ENCODE results near the gene TMX4. TPM values are rescaled to one million over a fixed set of nuclear protein-coding genes. Genes with fewer than 3 reads are reported as not detected.

The TMX4 gene
- total RNA-seq, 2 donors from 2014 or later = 19.1 to 21.2 TPM

DNA sequence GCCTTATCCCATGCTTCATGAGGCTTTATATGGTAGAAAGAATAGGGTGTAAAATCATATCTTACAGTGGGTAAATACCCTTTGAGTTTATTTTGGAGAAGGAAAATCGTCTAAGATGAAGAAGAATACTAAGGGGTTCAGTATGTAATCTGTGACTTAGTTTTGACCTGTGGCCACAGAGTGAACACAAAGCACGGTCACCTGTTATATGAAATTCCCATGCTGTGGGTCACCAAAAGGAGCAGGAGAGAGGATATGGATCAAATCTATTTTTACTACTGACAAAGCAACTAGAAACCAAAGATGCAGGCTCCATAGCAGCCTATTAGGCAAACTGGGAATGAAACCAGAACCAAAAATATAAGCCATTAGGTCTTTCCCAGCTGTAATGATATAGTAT, 75.7 kb downstream of the TMX4 start:
- H3K36me3 Mint-ChIP-seq (ENCODE audit: low read depth) = no peaks in the 10 kb centered on the region
- H3K27me3 Mint-ChIP-seq (ENCODE audit: insufficient read depth) = no peaks in the 10 kb centered on the region
- Histone ChIP-seq H3K4me1 (ENCODE audit: control insufficient read depth, insufficient read depth, low read length) (no peaks in the 10 kb centered on the region), H3K9ac (ENCODE audit: extremely low read depth, low read length, poor library complexity, severe bottlenecking) (no peak overlapping the region), H3K27me3 (ENCODE audit: control insufficient read depth, insufficient read depth, low read length, poor library complexity, severe bottlenecking) (no peaks in the 10 kb centered on the region), H3K4me3 (ENCODE audit: low read length) (no peak overlapping the region), H3K27ac (ENCODE audit: low read depth, low read length) (no peak overlapping the region), H3K36me3 (ENCODE audit: control insufficient read depth, insufficient read depth, low read length) (no peaks in the 10 kb centered on the region), H3K9me3 (ENCODE audit: control insufficient read depth, low read length) (peaks cover 22% of the 10 kb centered on the region)
- H3K4me3 Mint-ChIP-seq = no peak overlapping the region
- WGBS, 2 experiments (ENCODE audit: insufficient coverage in 1 of 2, insufficient read length in 1 of 2) = 53 to 86% methylated on average over 1 to 2 of the region's 2 CpGs
- peaks cover 31% of the 10 kb centered on the region for H3K9me3 Mint-ChIP-seq
- DNase-seq = no peak
- H3K27ac Mint-ChIP-seq = no peak overlapping the region
- H3K4me1 Mint-ChIP-seq = no peaks in the 10 kb centered on the region
- TF ChIP-seq, protein P1, sequence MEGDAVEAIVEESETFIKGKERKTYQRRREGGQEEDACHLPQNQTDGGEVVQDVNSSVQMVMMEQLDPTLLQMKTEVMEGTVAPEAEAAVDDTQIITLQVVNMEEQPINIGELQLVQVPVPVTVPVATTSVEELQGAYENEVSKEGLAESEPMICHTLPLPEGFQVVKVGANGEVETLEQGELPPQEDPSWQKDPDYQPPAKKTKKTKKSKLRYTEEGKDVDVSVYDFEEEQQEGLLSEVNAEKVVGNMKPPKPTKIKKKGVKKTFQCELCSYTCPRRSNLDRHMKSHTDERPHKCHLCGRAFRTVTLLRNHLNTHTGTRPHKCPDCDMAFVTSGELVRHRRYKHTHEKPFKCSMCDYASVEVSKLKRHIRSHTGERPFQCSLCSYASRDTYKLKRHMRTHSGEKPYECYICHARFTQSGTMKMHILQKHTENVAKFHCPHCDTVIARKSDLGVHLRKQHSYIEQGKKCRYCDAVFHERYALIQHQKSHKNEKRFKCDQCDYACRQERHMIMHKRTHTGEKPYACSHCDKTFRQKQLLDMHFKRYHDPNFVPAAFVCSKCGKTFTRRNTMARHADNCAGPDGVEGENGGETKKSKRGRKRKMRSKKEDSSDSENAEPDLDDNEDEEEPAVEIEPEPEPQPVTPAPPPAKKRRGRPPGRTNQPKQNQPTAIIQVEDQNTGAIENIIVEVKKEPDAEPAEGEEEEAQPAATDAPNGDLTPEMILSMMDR (conservative IDR thresholded peaks at IDR 0.05) = no peak

DNA sequence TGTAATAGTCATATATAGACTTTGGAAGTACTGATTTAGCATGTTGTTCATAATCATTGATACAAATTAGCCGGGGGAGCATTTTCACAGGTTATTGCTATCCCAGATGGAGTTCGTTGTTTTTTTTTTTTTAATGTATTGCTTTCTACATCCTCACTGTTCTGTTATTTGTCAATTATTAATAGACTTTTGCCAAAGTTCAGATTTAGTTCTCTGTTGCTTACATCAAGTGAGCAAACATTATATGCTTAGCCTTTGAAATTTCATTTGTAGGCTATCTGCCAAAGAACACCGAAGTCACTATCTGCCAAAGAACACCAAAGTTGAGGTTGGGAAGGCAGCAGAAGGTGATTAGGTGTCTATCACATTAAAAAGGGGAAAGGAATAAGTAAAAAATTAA, 79.2 kb downstream of the TMX4 start, which contains the start of gene HAO1:
Gene HAO1, minus strand, starts transcription at position 118 of the 400 bp plus-strand sequence. Its CDS starts 36 bp downstream, at position 82.
- Histone ChIP-seq H3K4me1 (ENCODE audit: control insufficient read depth, insufficient read depth, low read length) (no peaks in the 10 kb centered on the region), H3K9me3 (ENCODE audit: control insufficient read depth, low read length) (peaks cover 11% of the 10 kb centered on the region), H3K36me3 (ENCODE audit: control insufficient read depth, insufficient read depth, low read length) (no peaks in the 10 kb centered on the region), H3K9ac (ENCODE audit: extremely low read depth, low read length, poor library complexity, severe bottlenecking) (no peak within 1 kb of the TSS), H3K4me3 (ENCODE audit: low read length) (no peak within 1 kb of the TSS), H3K27me3 (ENCODE audit: control insufficient read depth, insufficient read depth, low read length, poor library complexity, severe bottlenecking) (no peaks in the 10 kb centered on the region), H3K27ac (ENCODE audit: low read depth, low read length) (no peak within 1 kb of the TSS)
- 96 to 100% methylated on average over 1 to 3 of the region's 3 CpGs for WGBS, 2 experiments (ENCODE audit: insufficient coverage in 1 of 2, insufficient read length in 1 of 2)
- Mint-ChIP-seq H3K4me3 (no peak within 1 kb of the TSS), H3K27me3 (ENCODE audit: insufficient read depth) (no peaks in the 10 kb centered on the region), H3K4me1 (peaks cover 3% of the 10 kb centered on the region), H3K27ac (no peak within 1 kb of the TSS), H3K9me3 (peaks cover 13% of the 10 kb centered on the region), H3K36me3 (ENCODE audit: low read depth) (no peaks in the 10 kb centered on the region)
- no peak for DNase-seq
- TF ChIP-seq, protein P1 (conservative IDR thresholded peaks at IDR 0.05) = no peak

DNA sequence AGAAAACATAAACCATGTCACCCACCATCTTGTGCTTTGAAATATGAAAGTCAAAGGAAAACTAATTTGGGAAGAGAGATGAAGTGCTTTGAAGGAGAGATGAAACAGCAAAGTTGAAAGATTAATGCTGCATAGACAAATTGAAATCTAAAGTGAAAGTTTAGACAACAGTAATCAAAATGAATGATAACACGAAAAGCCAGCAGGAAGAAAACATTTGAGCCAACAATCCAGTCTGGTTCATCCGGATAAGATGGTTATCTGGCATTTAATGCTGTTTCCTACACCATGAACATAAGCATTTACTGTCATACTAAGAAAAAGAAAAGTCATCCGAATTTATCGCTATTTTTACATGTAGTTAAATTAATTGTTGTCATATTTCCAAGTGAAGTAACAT, 79.9 kb downstream of the TMX4 start:
- H3K4me3 ChIP-seq (ENCODE audit: low read length) = no peak overlapping the region
- no peak overlapping the region for H3K4me3 Mint-ChIP-seq
- WGBS, 2 experiments (ENCODE audit: insufficient coverage in 1 of 2, insufficient read length in 1 of 2) = 84 to 100% methylated on average over 3 to 4 of the region's 4 CpGs

More for the DNA sequence above, 79.9 kb downstream of the TMX4 start:
- Mint-ChIP-seq H3K9me3 (peaks cover 13% of the 10 kb centered on the region), H3K4me1 (peaks cover 3% of the 10 kb centered on the region), H3K36me3 (ENCODE audit: low read depth) (no peaks in the 10 kb centered on the region), H3K27me3 (ENCODE audit: insufficient read depth) (no peaks in the 10 kb centered on the region), H3K27ac (no peak overlapping the region)
- no peaks in the 10 kb centered on the region for H3K4me1 ChIP-seq (ENCODE audit: control insufficient read depth, insufficient read depth, low read length)
- no peak overlapping the region for H3K9ac ChIP-seq (ENCODE audit: extremely low read depth, low read length, poor library complexity, severe bottlenecking)
- H3K27ac ChIP-seq (ENCODE audit: low read depth, low read length) = no peak overlapping the region
- DNase-seq = no peak
- H3K27me3 ChIP-seq (ENCODE audit: control insufficient read depth, insufficient read depth, low read length, poor library complexity, severe bottlenecking) = no peaks in the 10 kb centered on the region
- H3K9me3 ChIP-seq (ENCODE audit: control insufficient read depth, low read length) = peaks cover 11% of the 10 kb centered on the region
- TF ChIP-seq, protein P1 (conservative IDR thresholded peaks at IDR 0.05) = no peak
- no peaks in the 10 kb centered on the region for H3K36me3 ChIP-seq (ENCODE audit: control insufficient read depth, insufficient read depth, low read length)

All from endodermal cell (in vitro differentiated cells).